Brain microvascular endothelial cell (primary cell): ENCODE results near the gene PDCD11.
"Not testable (repeated sequence)": the region's sequence is repeated elsewhere in the genome, so short reads cannot be mapped to it uniquely, and the experiment has no call there.

ENCODE experiments used
- DNase-seq: peaks from one replicate; pipeline ENCODE4 v3.0.0-alpha.2; 2020
- H3K27ac ChIP-seq: fragments of 250-450 bp; sonication (Bioruptor Pico); 2 replicates; pipeline ENCODE4 v1.5.1; 2020; ENCODE audit warnings: mild to moderate bottlenecking, moderate library complexity
- H3K27me3 ChIP-seq: fragments of 250-450 bp; sonication (Bioruptor Pico); replicated peaks from 2 replicates; pipeline ENCODE4 v1.5.1; 2020; ENCODE audit warnings: mild to moderate bottlenecking
- H3K36me3 ChIP-seq: fragments of 250-450 bp; sonication (Bioruptor Pico); replicated peaks from 2 replicates; pipeline ENCODE4 v1.5.1; 2020; ENCODE audit warnings: mild to moderate bottlenecking
- H3K4me3 ChIP-seq: 2 replicates; pipeline ENCODE4 v1.5.1; 2011; ENCODE audit warnings: low read depth, mild to moderate bottlenecking, control low read depth, low read length, moderate library complexity
- CTCF ChIP-seq: IDR thresholded peaks from 2 replicates; pipeline ENCODE4 v1.5.1; 2011; ENCODE audit warnings: low read depth, mild to moderate bottlenecking, moderate library complexity, low read length, control low read depth, inconsistent platforms; ENCODE audit errors: missing control alignments
- in situ Hi-C: cut with HindIII; loops from 2 replicates; pipeline ENCODE4 v1.10.0; 2017; ENCODE audit warnings: low sequenced_read_pairs, low pct_ligation_motif_present

PDCD11 gene

GRCh38 chr10:103355906-103356599, 40.4 kb upstream of the PDCD11 start:
- Histone ChIP-seq H3K27ac (no peak overlapping the region), H3K36me3 (no peaks in the 10 kb centered on the region), H3K27me3 (no peaks in the 10 kb centered on the region), H3K4me3 (no peak overlapping the region)
- in situ Hi-C loops: no loop called here
- DNase-seq: no peak
- no peak for TF ChIP-seq CTCF

DNA sequence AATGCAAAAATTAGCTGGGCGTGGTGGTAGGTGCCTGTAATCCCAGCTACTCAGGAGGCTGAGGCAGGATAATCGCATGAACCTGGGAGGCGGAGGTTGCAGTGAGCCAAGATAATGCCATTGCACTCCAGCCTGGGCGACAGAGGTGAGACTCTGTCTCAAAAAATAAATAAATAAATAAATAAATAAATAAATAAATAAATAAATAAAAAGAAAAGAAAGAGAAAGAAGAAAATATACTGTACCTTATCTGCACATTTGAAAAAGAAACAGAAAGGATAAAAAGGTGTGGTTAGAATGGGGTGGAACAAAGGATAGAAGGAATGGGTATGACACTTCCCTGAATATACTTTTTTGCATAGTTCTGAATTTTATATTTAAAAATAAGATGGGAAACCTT, 36.9 kb upstream of the PDCD11 start:
- H3K27me3 ChIP-seq, H3K4me3 ChIP-seq, H3K36me3 ChIP-seq, H3K27ac ChIP-seq, DNase-seq, in situ Hi-C loops: not testable (repeated sequence)

DNA sequence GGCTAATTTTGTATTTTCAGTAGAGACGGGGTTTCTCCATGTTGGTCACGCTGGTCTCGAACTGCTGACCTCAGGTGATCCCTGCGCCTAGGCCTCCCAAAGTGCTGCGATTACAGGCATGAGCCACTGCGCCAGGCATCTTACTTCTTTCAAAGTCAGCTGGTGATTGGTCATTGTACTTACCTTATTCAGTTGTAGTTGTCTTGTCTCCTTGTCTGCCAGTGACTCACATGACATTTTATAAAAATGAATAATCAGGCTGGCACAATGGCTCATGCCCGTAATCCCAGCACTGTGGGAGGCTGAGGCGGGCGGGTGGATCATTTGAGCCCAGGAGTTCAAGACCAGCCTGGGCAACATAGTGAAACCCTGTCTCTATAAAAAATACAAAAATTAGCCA, 35.6 kb upstream of the PDCD11 start:
- H3K27ac ChIP-seq, H3K4me3 ChIP-seq, H3K36me3 ChIP-seq, in situ Hi-C loops, H3K27me3 ChIP-seq, DNase-seq: not testable (repeated sequence)

GRCh38 chr10:103367379-103367781, 29.0 kb upstream of the PDCD11 start:
- no peak for DNase-seq
- peak overlapping the region; percentile 81 for H3K4me3 ChIP-seq
- H3K27me3 ChIP-seq: no peaks in the 10 kb centered on the region
- no peaks in the 10 kb centered on the region for H3K36me3 ChIP-seq
- H3K27ac ChIP-seq: peak overlapping the region; percentile 28
- in situ Hi-C loops: no loop called here
- no peak for TF ChIP-seq CTCF

GRCh38 chr10:103367782-103368518, 28.5 kb upstream of the PDCD11 start, which contains the start of gene TAF5:
Gene TAF5 (plus strand): TSS chr10:103367976. CDS start chr10:103367990, 14 bp downstream.
- H3K4me3 ChIP-seq: peak within 1 kb of the TSS; percentile 81
- H3K27me3 ChIP-seq: no peaks in the 10 kb centered on the region
- no peak for TF ChIP-seq CTCF
- no peaks in the 10 kb centered on the region for H3K36me3 ChIP-seq
- in situ Hi-C loops: no loop called here
- peak; percentile 93 for DNase-seq
- H3K27ac ChIP-seq: peak within 1 kb of the TSS; percentile 28

DNA sequence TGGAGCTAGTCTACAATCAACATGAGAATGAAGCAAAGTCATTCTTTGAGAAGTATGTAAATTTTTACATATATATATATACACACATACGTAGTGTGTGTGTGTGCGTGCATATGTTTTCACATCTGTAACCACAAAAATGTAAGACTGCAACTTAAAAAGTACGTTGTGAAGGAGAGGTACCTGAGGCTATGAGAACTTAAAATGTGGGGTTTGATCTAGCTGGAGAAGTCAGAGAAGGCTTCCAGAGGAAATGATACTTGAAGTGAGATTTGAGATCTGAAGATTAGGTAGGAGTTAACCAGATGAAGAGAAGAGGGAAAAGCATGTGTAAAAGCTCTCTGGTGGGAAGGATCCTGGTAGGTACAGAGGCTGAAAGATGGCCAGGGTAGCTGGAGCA, 22.9 kb upstream of the PDCD11 start:
- Histone ChIP-seq H3K27ac (no peak overlapping the region), H3K27me3 (no peaks in the 10 kb centered on the region), H3K4me3 (no peak overlapping the region), H3K36me3 (peaks cover 4% of the 10 kb centered on the region)
- TF ChIP-seq CTCF: no peak
- DNase-seq: no peak
- in situ Hi-C loops: no loop called here

- no peaks in the 10 kb centered on the region for H3K27me3 ChIP-seq
- no peak overlapping the region for H3K27ac ChIP-seq
- peaks cover 4% of the 10 kb centered on the region for H3K36me3 ChIP-seq
- in situ Hi-C loops: no loop called here
- no peak for TF ChIP-seq CTCF
- no peak overlapping the region for H3K4me3 ChIP-seq
- no peak for DNase-seq
Observed at GRCh38 chr10:103374263-103374662, 22.2 kb upstream of the PDCD11 start.
